ENCODE results near the gene ADAMTS17.
"Not testable (repeated sequence)": the region's sequence is repeated elsewhere in the genome, so short reads cannot be mapped to it uniquely, and the experiment has no call there.

Gene ADAMTS17

GRCh38 chr15:100083572-100083971, 258.2 kb downstream of the ADAMTS17 start:
- no peak for DNase-seq (ENCODE audit: low read depth)

- DNase-seq (ENCODE audit: low read depth): no peak
Measured at GRCh38 chr15:100082761-100083402, 258.9 kb downstream of the ADAMTS17 start.

- DNase-seq (ENCODE audit: low read depth): no peak
Measured at GRCh38 chr15:100081454-100081853, 260.3 kb downstream of the ADAMTS17 start.

DNA sequence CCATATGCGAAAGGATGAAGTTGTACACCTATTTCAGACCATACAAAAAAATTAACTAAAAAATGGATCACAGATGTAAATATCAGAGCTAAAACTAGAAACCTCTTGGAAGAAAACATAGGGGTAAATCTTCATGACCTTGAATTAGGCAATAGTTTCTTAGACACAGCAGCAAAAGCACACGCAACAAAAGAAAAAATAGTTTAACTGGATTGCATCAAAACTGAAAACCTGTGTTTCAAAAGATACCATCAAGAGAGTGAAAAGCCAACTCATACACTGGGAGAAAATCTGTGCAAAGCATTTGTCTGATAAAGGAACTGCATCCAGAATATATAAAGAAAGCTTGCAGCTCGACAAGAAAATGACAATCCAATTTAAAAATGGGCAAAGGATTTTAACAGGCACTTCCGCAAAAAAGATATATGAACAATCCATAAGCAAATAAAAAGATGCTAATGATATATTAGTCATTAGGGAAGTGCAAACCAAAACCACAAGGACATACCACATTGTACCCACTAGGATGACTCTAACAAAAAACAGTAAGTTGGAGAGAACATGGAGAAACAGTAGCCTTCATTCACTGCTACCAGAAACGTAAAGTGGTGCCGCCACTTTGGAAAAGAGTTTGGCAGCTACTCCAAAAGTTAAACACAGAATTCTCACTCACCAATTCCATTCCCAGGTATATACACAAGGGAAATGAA, 263.1 kb downstream of the ADAMTS17 start:
- DNase-seq (ENCODE audit: low read depth): no peak

- no peak for DNase-seq (ENCODE audit: low read depth)
Measured at GRCh38 chr15:100075229-100075628, 266.5 kb downstream of the ADAMTS17 start.

DNA sequence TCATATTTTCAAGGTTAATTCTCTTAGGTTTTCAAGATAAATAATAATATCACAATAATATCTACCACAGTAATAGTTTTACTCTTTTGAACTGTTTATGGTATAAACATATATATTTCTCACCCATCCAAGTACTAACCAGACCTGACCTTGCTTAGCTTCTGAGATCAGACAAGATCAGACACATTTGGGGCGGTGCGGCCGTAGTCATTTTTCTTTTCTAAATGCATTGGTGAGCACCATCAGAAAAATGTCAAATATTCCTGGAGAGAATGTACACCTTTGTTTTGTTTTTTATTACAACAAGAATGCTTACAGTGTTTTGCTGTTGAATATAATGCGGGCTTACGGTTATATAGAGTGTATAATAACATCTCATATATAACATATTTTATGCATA, 267.8 kb downstream of the ADAMTS17 start:
- no peak for DNase-seq (ENCODE audit: low read depth)

- not testable (repeated sequence) for DNase-seq (ENCODE audit: low read depth)
Measured at GRCh38 chr15:100066521-100067280, 275.1 kb downstream of the ADAMTS17 start.

GRCh38 chr15:100061944-100062343, 279.8 kb downstream of the ADAMTS17 start:
- DNase-seq (ENCODE audit: low read depth): no peak

DNA sequence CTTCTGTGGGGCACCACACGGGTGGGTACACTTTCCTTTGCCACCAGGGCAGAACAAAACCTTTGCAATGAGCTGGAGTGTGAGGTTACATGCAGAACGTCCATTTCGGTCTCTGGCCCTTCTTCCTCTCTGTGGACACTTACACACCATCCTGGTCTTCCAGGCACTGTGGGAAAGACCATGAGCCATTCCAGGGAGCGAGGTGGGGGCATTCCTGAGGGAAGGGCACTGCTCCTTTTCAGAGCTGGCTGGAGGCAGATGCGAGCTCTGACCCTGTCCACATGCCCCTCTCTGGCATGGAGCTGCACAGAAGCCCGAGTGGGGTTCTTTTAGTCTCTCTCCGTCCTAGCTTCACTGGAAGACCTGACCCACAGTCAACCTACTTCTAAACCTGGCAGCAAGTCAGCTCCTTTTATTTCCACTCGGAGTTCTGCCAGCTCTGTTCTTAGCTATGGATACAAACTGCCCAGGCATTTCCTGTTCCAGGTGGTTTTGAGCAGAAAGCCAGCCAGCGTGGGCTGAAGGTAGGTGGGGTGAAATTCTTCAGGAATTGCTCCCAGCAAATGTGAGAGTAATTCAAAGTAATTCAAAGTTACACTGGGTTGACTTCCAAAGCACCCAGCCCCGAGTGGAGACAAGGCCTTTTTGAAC, 281.4 kb downstream of the ADAMTS17 start:
- no peak for DNase-seq (ENCODE audit: low read depth)

GRCh38 chr15:100059521-100059920, 282.3 kb downstream of the ADAMTS17 start:
- DNase-seq (ENCODE audit: low read depth): no peak

- DNase-seq (ENCODE audit: low read depth): no peak
Measured at GRCh38 chr15:100059094-100059493, 282.7 kb downstream of the ADAMTS17 start.

DNA sequence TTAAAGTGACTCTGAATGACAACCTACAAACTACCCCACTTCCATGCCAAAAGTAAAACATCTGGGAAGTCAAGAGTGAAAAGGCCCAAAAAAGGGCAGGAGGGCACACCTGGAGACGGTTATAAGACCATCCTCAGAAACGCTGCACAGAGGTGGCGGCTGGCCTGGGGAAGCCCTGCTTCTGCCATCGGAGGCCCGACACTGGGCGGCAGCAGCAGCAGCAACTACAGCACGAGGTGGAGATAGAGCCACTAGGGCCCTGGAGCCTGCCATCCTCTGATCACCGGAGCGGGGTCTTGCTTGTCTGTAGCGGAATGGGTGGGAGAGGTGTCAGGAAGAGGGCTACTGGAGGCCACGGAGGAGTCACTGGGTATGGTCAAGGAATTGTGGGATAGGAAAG, 283.3 kb downstream of the ADAMTS17 start:
- no peak for DNase-seq (ENCODE audit: low read depth)

DNA sequence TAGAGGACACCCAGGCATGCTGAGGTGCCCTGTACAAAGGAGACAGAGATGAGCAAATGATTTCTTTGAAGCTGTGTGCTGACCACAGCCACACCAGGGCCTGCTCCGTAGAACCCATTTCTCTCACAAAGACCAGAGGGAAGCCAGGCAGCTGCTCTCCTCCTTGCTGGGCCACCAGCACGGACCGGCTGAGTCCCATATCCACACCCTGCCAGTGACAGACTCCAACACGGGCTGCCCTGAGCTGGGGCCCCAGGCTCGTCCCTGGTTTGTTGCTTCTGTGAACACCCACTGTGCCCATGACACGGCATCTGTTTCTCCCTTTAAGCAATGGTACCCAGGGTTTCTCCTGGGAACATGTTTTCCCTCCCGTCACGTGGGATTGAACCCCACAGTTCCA, 284.5 kb downstream of the ADAMTS17 start:
- DNase-seq (ENCODE audit: low read depth): no peak

GRCh38 chr15:100056411-100057072, 285.2 kb downstream of the ADAMTS17 start:
- no peak for DNase-seq (ENCODE audit: low read depth)

GRCh38 chr15:100055821-100056220, 286.0 kb downstream of the ADAMTS17 start:
- DNase-seq (ENCODE audit: low read depth): no peak

- DNase-seq (ENCODE audit: low read depth): no peak
Measured at GRCh38 chr15:100054539-100054938, 287.2 kb downstream of the ADAMTS17 start.

- no peak for DNase-seq (ENCODE audit: low read depth)
Measured at GRCh38 chr15:100053474-100054121, 288.2 kb downstream of the ADAMTS17 start.

GRCh38 chr15:100052716-100053473, 288.9 kb downstream of the ADAMTS17 start:
- no peak for DNase-seq (ENCODE audit: low read depth)

DNA sequence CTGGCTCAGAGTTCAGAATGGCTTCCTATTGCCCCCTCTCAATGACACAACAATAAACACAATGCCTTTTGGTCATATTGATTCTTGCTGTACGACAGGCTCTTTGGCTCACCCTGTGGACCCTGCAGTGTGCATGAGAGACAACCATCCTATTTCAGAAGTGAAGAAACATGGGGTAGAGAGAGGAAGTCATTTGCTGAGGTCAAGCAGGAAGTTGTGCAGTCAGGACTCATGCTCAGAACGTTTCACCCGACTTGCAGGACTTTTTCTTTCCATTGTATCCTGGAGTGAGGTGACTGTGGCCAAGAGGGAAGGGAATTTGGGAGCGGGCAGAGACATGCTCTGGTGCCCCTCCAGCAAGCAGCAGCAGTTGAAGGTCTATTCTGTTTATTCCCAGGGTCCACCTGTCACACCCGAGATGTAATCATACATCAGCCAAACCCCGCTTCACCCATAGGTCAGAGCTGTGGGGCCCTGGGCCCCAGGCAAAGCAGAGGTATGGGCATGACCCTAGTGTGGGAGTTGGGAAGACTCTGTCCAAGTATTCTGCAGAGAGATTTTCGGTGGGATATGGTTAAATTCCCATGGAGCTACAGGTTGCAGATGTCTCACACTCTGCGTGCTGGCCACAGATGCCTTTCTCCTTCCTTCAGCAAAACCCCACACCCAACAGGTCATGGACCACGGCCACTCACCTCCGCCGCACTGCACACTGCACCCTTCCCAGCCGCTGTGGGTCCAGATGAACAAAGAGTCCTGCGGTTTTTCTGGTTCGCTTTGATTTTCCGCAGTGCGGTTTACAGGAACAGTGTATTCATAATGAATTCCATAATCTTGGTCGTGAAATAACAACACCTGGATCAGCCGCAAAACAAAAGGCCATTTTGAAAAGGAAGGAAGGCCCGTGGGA, 290.6 kb downstream of the ADAMTS17 start:
- no peak for DNase-seq (ENCODE audit: low read depth)
